ENCODE results near the gene RPS4Y1. TPM values are rescaled to one million over a fixed set of nuclear protein-coding genes. Genes with fewer than 3 reads are reported as not detected.

The RPS4Y1 gene
- total and polyA plus RNA-seq, 7 donors: 0.33 to 367 (median 260) TPM

- peaks cover 0 to 25% (median 0%) of the 10 kb centered on the region in 4 donors for H3K4me1 ChIP-seq
- peaks cover 0 to 32% (median 2%) of the 10 kb centered on the region in 4 donors for H3K36me3 ChIP-seq
- TF ChIP-seq EP300 (IDR thresholded peaks at IDR 0.05) (no peak), POLR2A (IDR thresholded peaks at IDR 0.05) (no peak), POLR2AphosphoS5 (IDR thresholded peaks at IDR 0.05) (no peak), CTCF (IDR thresholded peaks at IDR 0.05) (no peak)
- no peaks in the 10 kb centered on the region for H3K9me3 ChIP-seq
- no peaks in the 10 kb centered on the region for H3K27me3 ChIP-seq
- no peak overlapping the region for H3K4me3 ChIP-seq
- WGBS, 2 donors: 76 to 90% methylated on average over 4 of the region's 4 CpGs
- H3K27ac ChIP-seq: no peak overlapping the region
- DNase-seq: no peak
- intact Hi-C loops (cut with DNase I): no loop called here
Measured at GRCh38 chrY:2857686-2858085, 16.3 kb downstream of the RPS4Y1 start.

- no peak overlapping the region for H3K4me3 ChIP-seq
- intact Hi-C loops (cut with DNase I): no loop called here
- DNase-seq: no peak
- H3K9me3 ChIP-seq: no peaks in the 10 kb centered on the region
- TF ChIP-seq CTCF (IDR thresholded peaks at IDR 0.05) (no peak), POLR2AphosphoS5 (IDR thresholded peaks at IDR 0.05) (no peak), POLR2A (IDR thresholded peaks at IDR 0.05) (no peak), EP300 (IDR thresholded peaks at IDR 0.05) (no peak)
- H3K27ac ChIP-seq: peak overlapping the region in 1 of 4 donors; percentile 10
- H3K36me3 ChIP-seq: peaks cover 0 to 38% (median 2%) of the 10 kb centered on the region in 4 donors
- H3K27me3 ChIP-seq: no peaks in the 10 kb centered on the region
- 83 to 84% methylated on average over 4 of the region's 4 CpGs for WGBS, 2 donors
- H3K4me1 ChIP-seq: peaks cover 0 to 14% (median 0%) of the 10 kb centered on the region in 4 donors
Measured at GRCh38 chrY:2859782-2860181, 18.4 kb downstream of the RPS4Y1 start.

- Histone ChIP-seq H3K4me1 (peaks cover 0 to 14% (median 0%) of the 10 kb centered on the region in 4 donors), H3K36me3 (peaks cover 0 to 39% (median 2%) of the 10 kb centered on the region in 4 donors), H3K9me3 (no peaks in the 10 kb centered on the region), H3K4me3 (no peak overlapping the region), H3K27ac (peak overlapping the region in 1 of 4 donors; percentile 10), H3K27me3 (no peaks in the 10 kb centered on the region)
- 72 to 86% methylated on average over 2 of the region's 2 CpGs for whole genome bisulfite sequencing, 2 donors
- no peak for DNase-seq
- intact Hi-C loops (cut with DNase I): no loop called here
- TF ChIP-seq POLR2AphosphoS5 (IDR thresholded peaks at IDR 0.05) (no peak), CTCF (IDR thresholded peaks at IDR 0.05) (no peak), EP300 (IDR thresholded peaks at IDR 0.05) (no peak)
Measured at GRCh38 chrY:2860511-2860910, 19.1 kb downstream of the RPS4Y1 start.

DNA sequence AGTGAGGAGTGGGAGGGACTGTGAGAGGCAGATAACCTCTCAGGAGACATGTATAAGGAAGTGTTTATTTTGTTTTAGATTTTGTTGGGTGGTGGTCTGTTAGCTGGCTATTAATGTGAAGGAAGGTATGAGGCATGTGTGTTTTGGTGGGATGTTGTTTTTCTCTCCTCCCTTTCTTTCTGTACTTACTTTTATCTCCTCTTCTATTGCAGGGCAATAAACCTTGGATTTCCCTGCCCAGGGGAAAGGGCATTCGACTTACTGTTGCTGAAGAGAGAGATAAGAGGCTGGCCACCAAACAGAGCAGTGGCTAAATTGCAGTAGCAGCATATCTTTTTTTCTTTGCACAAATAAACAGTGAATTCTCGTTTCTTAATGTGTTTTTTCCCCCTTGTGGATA lies 25.2 kb downstream of the RPS4Y1 start:
- Histone ChIP-seq H3K4me1 (no peaks in the 10 kb centered on the region), H3K9me3 (no peaks in the 10 kb centered on the region), H3K27ac (no peak overlapping the region), H3K4me3 (no peak overlapping the region), H3K27me3 (no peaks in the 10 kb centered on the region), H3K36me3 (peaks cover 0 to 55% (median 0%) of the 10 kb centered on the region in 4 donors)
- TF ChIP-seq POLR2A (IDR thresholded peaks at IDR 0.05): no peak
- no peak for TF ChIP-seq POLR2AphosphoS5 (IDR thresholded peaks at IDR 0.05)
- TF ChIP-seq CTCF (IDR thresholded peaks at IDR 0.05): no peak
- TF ChIP-seq EP300 (IDR thresholded peaks at IDR 0.05): no peak
- intact Hi-C loops (cut with DNase I): no loop called here
- DNase-seq: no peak
- WGBS, 2 donors: 7 to 46% methylated on average over 2 of the region's 2 CpGs

DNA sequence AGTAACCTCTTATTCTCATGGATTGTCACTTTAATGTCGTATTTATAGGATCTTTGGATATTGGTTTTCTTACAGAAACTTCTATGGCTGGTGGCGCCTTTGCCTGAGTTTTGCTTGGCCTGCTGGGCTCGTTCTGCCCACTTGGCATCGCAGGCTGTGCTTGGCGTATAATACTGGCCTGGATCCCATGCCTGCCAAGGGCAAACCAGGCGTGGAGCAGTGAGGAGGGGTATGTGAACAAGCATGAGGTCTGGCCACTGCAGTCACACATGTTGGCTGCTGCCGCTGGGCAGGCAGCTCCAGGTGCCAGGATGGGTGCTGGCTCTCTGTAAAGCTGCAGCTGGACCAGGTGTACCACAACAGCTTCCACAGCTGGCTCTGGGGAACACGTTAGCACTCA lies 26.1 kb downstream of the RPS4Y1 start:
- Histone ChIP-seq H3K9me3 (no peaks in the 10 kb centered on the region), H3K27ac (no peak overlapping the region), H3K4me1 (no peaks in the 10 kb centered on the region), H3K27me3 (no peaks in the 10 kb centered on the region), H3K4me3 (no peak overlapping the region), H3K36me3 (peaks cover 0 to 48% (median 0%) of the 10 kb centered on the region in 4 donors)
- DNase-seq: no peak
- TF ChIP-seq CTCF (IDR thresholded peaks at IDR 0.05): no peak
- TF ChIP-seq POLR2AphosphoS5 (IDR thresholded peaks at IDR 0.05): no peak
- TF ChIP-seq EP300 (IDR thresholded peaks at IDR 0.05): no peak
- TF ChIP-seq POLR2A (IDR thresholded peaks at IDR 0.05): no peak
- 78 to 91% methylated on average over 8 of the region's 8 CpGs for WGBS, 2 donors
- intact Hi-C loops (cut with DNase I): no loop called here
